HEK293 (cell line): ENCODE data around the gene STX16.

Experiments used
- BCL11A ChIP-seq: fragments of 450-650 bp; formaldehyde crosslinking; IDR thresholded peaks from 2 replicates; pipeline ENCODE4 v1.5.1; 2016; ENCODE audit warnings: low read depth, missing biosample characterization, missing genetic modification characterization
- MZF1 ChIP-seq: fragments of 450-650 bp; formaldehyde crosslinking; IDR thresholded peaks from 2 replicates; pipeline ENCODE4 v1.5.1; 2017; ENCODE audit warnings: missing biosample characterization, missing genetic modification characterization, borderline replicate concordance
- PRDM1 ChIP-seq: fragments of 450-650 bp; formaldehyde crosslinking; IDR thresholded peaks from 2 replicates; pipeline ENCODE4; 2016; ENCODE audit warnings: missing biosample characterization, missing genetic modification characterization
- ZNF311 ChIP-seq: fragments of 450-650 bp; formaldehyde crosslinking; IDR thresholded peaks from 2 replicates; pipeline ENCODE4 v1.5.1; 2017; ENCODE audit warnings: missing biosample characterization, missing genetic modification characterization, borderline replicate concordance
- ZNF549 ChIP-seq: fragments of 450-650 bp; IDR thresholded peaks from 2 replicates; pipeline ENCODE4 v1.5.1; 2018; ENCODE audit warnings: missing biosample characterization, missing genetic modification characterization, mild to moderate bottlenecking, inconsistent platforms, moderate library complexity
- ZSCAN23 ChIP-seq: fragments of 450-650 bp; formaldehyde crosslinking; IDR thresholded peaks from 2 replicates; pipeline ENCODE4 v1.5.1; 2016; ENCODE audit warnings: missing biosample characterization, missing genetic modification characterization
- TF ChIP-seq, protein P1 (sequence below): fragments of 450-650 bp; formaldehyde crosslinking; IDR thresholded peaks from 2 replicates; pipeline ENCODE4 v1.5.1; 2016; ENCODE audit warnings: missing biosample characterization, missing genetic modification characterization
- TF ChIP-seq, protein P2 (sequence below): fragments of 450-650 bp; formaldehyde crosslinking; IDR thresholded peaks from 2 replicates; pipeline ENCODE4 v1.5.1; 2016; ENCODE audit warnings: missing biosample characterization, missing genetic modification characterization

DNA sequence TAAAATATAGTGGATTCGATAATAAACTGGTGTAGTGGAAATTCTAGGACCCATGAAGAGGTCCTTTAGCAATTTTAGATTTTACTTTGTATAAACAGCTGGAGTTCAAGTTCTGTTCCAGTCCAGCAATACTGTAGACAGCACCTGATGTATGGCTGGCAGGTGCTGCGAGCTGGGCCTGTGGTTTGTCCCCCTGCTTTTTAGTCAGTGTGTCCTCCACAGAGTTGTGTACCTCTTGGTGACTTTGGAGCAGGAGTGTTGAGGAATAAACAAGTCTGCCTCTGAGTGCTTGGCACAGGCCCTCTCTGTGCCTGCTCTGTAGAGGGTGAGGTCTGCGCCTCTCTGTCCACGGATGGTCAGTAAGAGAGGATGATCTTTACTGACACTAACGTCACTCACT is 13.8 kb downstream of the STX16 start:
- TF ChIP-seq ZNF311 (tag by site-specific recombination) (no peak), BCL11A (no peak), ZNF549 (tag by site-specific recombination) (no peak), MZF1 (tag by site-specific recombination) (no peak), ZSCAN23 (tag by site-specific recombination) (no peak), PRDM1 (tag by site-specific recombination) (no peak)
- TF ChIP-seq, protein P1, sequence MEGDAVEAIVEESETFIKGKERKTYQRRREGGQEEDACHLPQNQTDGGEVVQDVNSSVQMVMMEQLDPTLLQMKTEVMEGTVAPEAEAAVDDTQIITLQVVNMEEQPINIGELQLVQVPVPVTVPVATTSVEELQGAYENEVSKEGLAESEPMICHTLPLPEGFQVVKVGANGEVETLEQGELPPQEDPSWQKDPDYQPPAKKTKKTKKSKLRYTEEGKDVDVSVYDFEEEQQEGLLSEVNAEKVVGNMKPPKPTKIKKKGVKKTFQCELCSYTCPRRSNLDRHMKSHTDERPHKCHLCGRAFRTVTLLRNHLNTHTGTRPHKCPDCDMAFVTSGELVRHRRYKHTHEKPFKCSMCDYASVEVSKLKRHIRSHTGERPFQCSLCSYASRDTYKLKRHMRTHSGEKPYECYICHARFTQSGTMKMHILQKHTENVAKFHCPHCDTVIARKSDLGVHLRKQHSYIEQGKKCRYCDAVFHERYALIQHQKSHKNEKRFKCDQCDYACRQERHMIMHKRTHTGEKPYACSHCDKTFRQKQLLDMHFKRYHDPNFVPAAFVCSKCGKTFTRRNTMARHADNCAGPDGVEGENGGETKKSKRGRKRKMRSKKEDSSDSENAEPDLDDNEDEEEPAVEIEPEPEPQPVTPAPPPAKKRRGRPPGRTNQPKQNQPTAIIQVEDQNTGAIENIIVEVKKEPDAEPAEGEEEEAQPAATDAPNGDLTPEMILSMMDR (tag by site-specific recombination), result no peak
- TF ChIP-seq, protein P2, sequence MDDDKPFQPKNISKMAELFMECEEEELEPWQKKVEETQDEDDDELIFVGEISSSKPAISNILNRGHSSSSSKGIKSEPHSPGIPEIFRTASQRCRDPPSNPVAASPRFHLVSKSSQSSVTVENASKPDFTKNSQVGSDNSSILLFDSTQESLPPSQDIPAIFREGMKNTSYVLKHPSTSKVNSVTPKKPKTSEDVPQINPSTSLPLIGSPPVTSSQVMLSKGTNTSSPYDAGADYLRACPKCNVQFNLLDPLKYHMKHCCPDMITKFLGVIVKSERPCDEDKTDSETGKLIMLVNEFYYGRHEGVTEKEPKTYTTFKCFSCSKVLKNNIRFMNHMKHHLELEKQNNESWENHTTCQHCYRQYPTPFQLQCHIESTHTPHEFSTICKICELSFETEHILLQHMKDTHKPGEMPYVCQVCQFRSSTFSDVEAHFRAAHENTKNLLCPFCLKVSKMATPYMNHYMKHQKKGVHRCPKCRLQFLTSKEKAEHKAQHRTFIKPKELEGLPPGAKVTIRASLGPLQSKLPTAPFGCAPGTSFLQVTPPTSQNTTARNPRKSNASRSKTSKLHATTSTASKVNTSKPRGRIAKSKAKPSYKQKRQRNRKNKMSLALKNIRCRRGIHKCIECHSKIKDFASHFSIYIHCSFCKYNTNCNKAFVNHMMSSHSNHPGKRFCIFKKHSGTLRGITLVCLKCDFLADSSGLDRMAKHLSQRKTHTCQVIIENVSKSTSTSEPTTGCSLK (tag by site-specific recombination), result no peak
